Fibroblast of lung (primary cell): Measurements from ENCODE around the gene HLF. TPM values are rescaled to one million over a fixed set of nuclear protein-coding genes. Genes with fewer than 3 reads are reported as not detected.

Source experiments
- DNase-seq, 2 donors: peaks; one replicate each; pipeline versions ENCODE4 v3.0.0 to v3.0.0-alpha.2; 2010; ENCODE audit warnings: low read depth in 2 of 2
- H2AFZ ChIP-seq: 2 replicates; pipeline ENCODE4 v1.5.1; 2012; ENCODE audit warnings: low read length, control low read depth, inconsistent platforms
- H3K27ac ChIP-seq: 2 replicates; pipeline ENCODE4 v1.5.1; 2011; ENCODE audit warnings: low read length, control low read depth; ENCODE audit not compliant: insufficient read depth
- H3K27me3 ChIP-seq: 2 replicates; pipeline ENCODE4 v1.5.1; 2011; ENCODE audit warnings: mild to moderate bottlenecking, low read length; ENCODE audit not compliant: control insufficient read depth, insufficient read depth
- H3K36me3 ChIP-seq: 2 replicates; pipeline ENCODE4 v1.5.1; 2011; ENCODE audit warnings: low read length; ENCODE audit not compliant: control insufficient read depth, insufficient read depth
- H3K4me1 ChIP-seq: 2 replicates; pipeline ENCODE4 v1.5.1; 2011; ENCODE audit warnings: low read length; ENCODE audit not compliant: control insufficient read depth, insufficient read depth; ENCODE audit errors: extremely low read depth
- H3K4me2 ChIP-seq: 2 replicates; pipeline ENCODE4 v1.5.1; 2011; ENCODE audit warnings: low read length, control low read depth; ENCODE audit not compliant: insufficient read depth; ENCODE audit errors: extremely low read depth
- H3K4me3 ChIP-seq, 4 experiments: fragments of 200-600 bp in 1 of 4; sonication (generic) in 1 of 4; replicated peaks in 1 of 4; 2 replicates each; pipeline ENCODE4 v1.5.1; 2011 to 2016; ENCODE audit warnings: low read length in 4 of 4, low read depth in 3 of 4, mild to moderate bottlenecking in 3 of 4, control low read depth in 2 of 4, inconsistent platforms in 1 of 4, mixed read lengths in 1 of 4; ENCODE audit not compliant: insufficient read depth in 1 of 4; ENCODE audit errors: control extremely low read depth in 1 of 4
- H3K79me2 ChIP-seq: 2 replicates; pipeline ENCODE4 v1.5.1; 2012; ENCODE audit warnings: mild to moderate bottlenecking, low read length, inconsistent platforms; ENCODE audit not compliant: control insufficient read depth, insufficient read depth
- H3K9ac ChIP-seq: 2 replicates; pipeline ENCODE4 v1.5.1; 2011; ENCODE audit warnings: mild to moderate bottlenecking, low read length, control low read depth; ENCODE audit not compliant: insufficient read depth
- H3K9me3 ChIP-seq: 2 replicates; pipeline ENCODE4 v1.5.1; 2012; ENCODE audit warnings: low read depth, low read length; ENCODE audit not compliant: control insufficient read depth, insufficient read depth
- H4K20me1 ChIP-seq: 2 replicates; pipeline ENCODE4 v1.5.1; 2011; ENCODE audit warnings: low read length; ENCODE audit not compliant: control insufficient read depth, insufficient read depth; ENCODE audit errors: extremely low read depth
- EZH2 ChIP-seq: IDR thresholded peaks from 2 replicates; pipeline ENCODE4 v1.5.1; 2012; ENCODE audit warnings: low read length, control low read depth, mild to moderate bottlenecking; ENCODE audit errors: missing control alignments
- polyA plus RNA-seq, 2 donors: library from polyadenylated mRNA; depleted of rRNA in 1 of 2; stranded (reverse) in 1 of 2; unstranded in 1 of 2; fragments of >200 nt; gene quantifications; 2 replicates each; pipeline ENCODE4 v1.2.1, GENCODE V29; 2011 to 2012; ENCODE audit warnings: missing spikeins in 1 of 2
- total RNA-seq: library from RNA; depleted of rRNA; stranded (reverse); fragments of >200 nt; gene quantifications from 2 replicates; pipeline ENCODE4 v1.2.1, GENCODE V29; 2014
- TF ChIP-seq, protein P1 (sequence below), 2 donors: IDR thresholded peaks in 1 of 2; conservative IDR thresholded peaks in 1 of 2; 1 replicate in 1 of 2; 2 replicates in 1 of 2; pipeline ENCODE4 v1.5.1; 2011 to 2012; ENCODE audit warnings: low read length in 2 of 2, control low read depth in 1 of 2, inconsistent platforms in 1 of 2, low read depth in 1 of 2, mild to moderate bottlenecking in 1 of 2

The HLF gene
- total and polyA plus RNA-seq, 2 donors (not counting 1 experiment from before 2014, with no cell fraction given): 0.17 to 0.69 TPM

DNA sequence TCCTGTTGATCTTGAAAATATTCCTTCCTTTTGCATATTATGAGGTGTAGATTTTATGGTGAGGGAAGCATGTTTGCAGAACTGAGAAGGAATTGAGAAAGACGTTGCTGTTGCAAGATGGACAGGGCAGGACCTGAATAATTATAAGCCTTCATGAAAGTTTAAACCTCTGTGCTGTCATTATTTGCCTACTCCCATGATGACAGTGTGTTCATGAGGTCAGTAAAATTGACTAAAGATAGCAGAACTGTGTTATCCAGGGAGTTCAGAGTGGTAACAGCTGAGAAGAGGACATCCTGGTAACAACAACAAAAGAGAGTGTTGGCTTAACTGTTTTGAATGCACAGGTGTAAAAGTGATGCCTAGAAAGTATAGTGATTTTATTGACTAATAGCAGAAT lies 45.3 kb upstream of the HLF start:
- TF ChIP-seq EZH2: no peak
- TF ChIP-seq, protein P1, sequence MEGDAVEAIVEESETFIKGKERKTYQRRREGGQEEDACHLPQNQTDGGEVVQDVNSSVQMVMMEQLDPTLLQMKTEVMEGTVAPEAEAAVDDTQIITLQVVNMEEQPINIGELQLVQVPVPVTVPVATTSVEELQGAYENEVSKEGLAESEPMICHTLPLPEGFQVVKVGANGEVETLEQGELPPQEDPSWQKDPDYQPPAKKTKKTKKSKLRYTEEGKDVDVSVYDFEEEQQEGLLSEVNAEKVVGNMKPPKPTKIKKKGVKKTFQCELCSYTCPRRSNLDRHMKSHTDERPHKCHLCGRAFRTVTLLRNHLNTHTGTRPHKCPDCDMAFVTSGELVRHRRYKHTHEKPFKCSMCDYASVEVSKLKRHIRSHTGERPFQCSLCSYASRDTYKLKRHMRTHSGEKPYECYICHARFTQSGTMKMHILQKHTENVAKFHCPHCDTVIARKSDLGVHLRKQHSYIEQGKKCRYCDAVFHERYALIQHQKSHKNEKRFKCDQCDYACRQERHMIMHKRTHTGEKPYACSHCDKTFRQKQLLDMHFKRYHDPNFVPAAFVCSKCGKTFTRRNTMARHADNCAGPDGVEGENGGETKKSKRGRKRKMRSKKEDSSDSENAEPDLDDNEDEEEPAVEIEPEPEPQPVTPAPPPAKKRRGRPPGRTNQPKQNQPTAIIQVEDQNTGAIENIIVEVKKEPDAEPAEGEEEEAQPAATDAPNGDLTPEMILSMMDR (conservative IDR thresholded peaks at IDR 0.05 in 1 of 2, IDR thresholded peaks at IDR 0.05 in 1 of 2; ENCODE audit: low read depth in 1 of 2, low read length in 2 of 2): no peak
- H3K9me3 ChIP-seq: no peaks in the 10 kb centered on the region
- H3K27ac ChIP-seq: no peak overlapping the region
- no peaks in the 10 kb centered on the region for H3K27me3 ChIP-seq
- DNase-seq: no peak
- no peaks in the 10 kb centered on the region for H3K79me2 ChIP-seq
- no peak overlapping the region for H2AFZ ChIP-seq
- H3K4me1 ChIP-seq: no peaks in the 10 kb centered on the region
- no peaks in the 10 kb centered on the region for H4K20me1 ChIP-seq
- H3K4me2 ChIP-seq: no peak overlapping the region
- no peak overlapping the region for H3K4me3 ChIP-seq
- H3K36me3 ChIP-seq: no peaks in the 10 kb centered on the region
- H3K9ac ChIP-seq: no peak overlapping the region

DNA sequence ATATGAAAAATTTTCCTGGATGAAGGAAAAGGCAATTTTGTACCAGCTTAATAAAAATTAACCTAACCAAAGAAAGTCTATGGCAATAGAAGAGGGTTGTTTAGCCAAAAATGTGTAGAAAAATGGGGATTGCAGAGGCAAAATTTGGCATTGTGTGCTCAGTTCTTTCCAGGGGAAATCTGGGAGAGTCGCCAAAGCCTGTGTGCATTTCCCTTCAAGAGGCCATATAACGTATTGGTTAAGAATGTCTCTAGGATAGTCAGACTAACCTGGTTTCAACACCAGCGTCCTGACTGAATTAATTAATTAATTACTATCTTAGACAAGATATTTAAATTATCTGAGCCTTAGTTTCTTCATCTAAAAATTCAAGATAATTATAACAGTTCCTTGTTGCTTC lies 44.8 kb upstream of the HLF start:
- no peaks in the 10 kb centered on the region for H3K36me3 ChIP-seq
- TF ChIP-seq EZH2: no peak
- DNase-seq: peak in 1 of 2 donors; percentile 36

DNA sequence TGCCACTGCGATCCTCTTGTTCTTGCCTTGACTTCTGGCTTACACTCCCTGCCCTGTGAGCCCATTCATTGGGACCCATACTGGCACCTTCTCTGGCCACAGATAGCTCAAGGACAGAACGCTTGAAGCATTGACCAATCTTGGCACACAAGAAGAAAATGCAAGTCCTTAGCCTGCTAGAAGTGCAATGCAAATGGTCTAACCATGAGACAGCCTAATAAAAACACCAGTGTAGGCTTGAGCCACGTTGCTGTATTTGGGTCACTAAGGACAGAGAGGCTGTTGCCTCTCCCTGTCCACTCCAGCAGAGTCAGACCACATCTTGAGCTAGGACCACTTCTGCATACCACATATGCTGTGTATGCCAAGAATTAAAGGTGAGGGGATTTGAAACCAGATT lies 41.2 kb upstream of the HLF start:
- DNase-seq: no peak
- Histone ChIP-seq H3K36me3 (no peaks in the 10 kb centered on the region), H3K27ac (no peak overlapping the region), H3K4me2 (no peak overlapping the region), H3K9ac (no peak overlapping the region), H4K20me1 (no peaks in the 10 kb centered on the region), H3K9me3 (no peaks in the 10 kb centered on the region), H3K4me3 (no peak overlapping the region), H3K27me3 (no peaks in the 10 kb centered on the region), H2AFZ (no peak overlapping the region), H3K4me1 (no peaks in the 10 kb centered on the region), H3K79me2 (no peaks in the 10 kb centered on the region)
- no peak for TF ChIP-seq EZH2
- TF ChIP-seq, protein P1 (conservative IDR thresholded peaks at IDR 0.05 in 1 of 2, IDR thresholded peaks at IDR 0.05 in 1 of 2; ENCODE audit: low read depth in 1 of 2, low read length in 2 of 2): no peak

More for the DNA sequence above, 44.8 kb upstream of the HLF start:
- H3K4me3 ChIP-seq: no peak overlapping the region
- H3K27ac ChIP-seq: no peak overlapping the region
- no peak overlapping the region for H2AFZ ChIP-seq
- H3K4me2 ChIP-seq: no peak overlapping the region
- no peaks in the 10 kb centered on the region for H3K4me1 ChIP-seq
- H4K20me1 ChIP-seq: no peaks in the 10 kb centered on the region
- no peaks in the 10 kb centered on the region for H3K9me3 ChIP-seq
- no peaks in the 10 kb centered on the region for H3K27me3 ChIP-seq
- H3K9ac ChIP-seq: no peak overlapping the region
- no peaks in the 10 kb centered on the region for H3K79me2 ChIP-seq
